IPS-NIHi7 (cell line): ENCODE results near the gene LYZL2.
A peak's percentile ranks its signal among the peaks of the same experiment; 100 is the strongest.
"Not testable (repeated sequence)": the region's sequence is repeated elsewhere in the genome, so short reads cannot be mapped to it uniquely, and the experiment has no call there.

Source experiments
- DNase-seq: peaks from one replicate; pipeline ENCODE4 v3.0.0; 2012; ENCODE audit warnings: mixed read lengths; ENCODE audit errors: extremely low spot score

LYZL2 gene

DNA sequence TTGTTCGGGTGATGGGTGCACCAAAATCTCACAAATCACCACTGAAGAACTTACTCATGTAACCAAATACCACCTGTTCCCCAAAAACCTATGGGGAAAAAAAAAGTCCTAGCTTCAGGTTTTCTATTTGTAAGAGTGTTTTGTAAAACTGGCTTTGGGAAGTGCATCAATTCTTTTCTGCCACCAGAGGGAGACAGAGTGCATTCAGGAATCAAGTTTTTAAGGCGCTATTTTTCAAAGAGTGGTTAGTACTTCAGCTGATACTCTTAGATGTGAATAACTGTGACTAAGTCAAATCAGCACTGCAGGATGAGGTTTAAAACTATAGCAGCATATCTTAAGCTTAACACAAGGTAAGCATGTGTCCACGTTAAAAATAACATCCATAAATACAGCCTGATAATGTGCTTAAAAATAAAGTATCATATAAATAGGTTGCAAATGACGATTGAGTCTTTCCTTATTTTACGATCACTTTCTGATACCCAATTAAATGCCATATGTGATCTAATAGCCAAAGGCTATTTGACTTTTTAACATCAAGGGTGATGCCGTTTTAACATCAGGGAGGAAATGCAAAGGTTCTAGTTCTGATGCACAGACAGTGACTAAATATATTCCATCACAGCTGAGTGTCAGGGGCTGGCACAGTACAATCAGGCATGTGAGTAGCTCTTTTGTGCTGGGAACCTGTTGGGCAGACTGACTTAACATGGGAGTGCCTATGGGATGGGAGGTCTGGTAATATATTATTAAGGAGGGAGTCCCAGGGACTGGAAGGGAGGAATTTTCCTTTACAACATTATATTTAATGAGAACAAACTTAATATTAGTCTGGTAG, 10.6 kb upstream of the LYZL2 start:
- peak; percentile 48 for DNase-seq

DNA sequence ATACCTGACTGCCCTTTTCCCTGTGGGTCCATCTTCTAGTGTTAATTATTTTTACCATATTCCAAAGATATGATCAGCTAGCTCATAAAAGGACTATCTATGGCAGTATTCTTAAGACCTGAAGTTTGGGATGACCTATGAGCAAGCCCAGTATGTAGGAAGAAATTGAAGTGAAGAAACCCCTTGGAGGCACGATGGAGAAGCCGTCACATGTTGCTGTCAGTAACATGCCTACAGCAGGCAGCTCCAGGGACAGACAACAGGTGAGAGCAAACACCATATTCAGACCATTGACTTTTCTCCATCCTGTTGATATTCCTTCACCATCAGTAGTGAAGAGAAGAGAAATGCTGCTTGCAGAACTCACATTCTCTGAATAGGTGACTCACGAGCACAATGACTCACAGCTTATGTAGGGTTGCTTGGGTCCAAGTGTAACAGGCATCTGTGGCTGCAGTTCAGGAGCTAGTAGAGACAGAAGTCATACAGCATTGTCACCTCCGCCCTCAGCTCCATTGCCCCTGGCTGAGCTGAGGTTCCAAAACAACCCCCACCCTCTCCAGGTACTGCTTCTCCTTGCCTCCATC, 8.4 kb upstream of the LYZL2 start:
- peak; percentile 37 for DNase-seq

DNA sequence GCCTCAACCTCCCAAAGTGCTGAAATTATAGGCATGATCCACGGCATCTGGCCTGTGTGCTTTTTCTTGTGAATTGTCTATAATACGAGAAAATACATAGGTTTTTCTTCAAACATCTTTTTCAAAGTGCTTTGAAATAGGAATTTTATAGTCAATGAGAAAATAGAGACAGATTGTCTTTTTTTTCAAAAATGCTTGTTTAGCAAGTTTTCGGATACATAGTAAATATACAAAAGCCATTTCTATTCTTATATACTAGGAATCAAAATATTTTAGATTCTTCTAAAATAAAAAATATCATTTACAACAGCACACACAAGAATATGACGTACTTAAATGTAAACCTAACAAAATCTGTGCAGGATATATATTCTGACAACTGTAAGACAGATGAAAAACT, 1.6 kb upstream of the LYZL2 start:
- no peak for DNase-seq

DNA sequence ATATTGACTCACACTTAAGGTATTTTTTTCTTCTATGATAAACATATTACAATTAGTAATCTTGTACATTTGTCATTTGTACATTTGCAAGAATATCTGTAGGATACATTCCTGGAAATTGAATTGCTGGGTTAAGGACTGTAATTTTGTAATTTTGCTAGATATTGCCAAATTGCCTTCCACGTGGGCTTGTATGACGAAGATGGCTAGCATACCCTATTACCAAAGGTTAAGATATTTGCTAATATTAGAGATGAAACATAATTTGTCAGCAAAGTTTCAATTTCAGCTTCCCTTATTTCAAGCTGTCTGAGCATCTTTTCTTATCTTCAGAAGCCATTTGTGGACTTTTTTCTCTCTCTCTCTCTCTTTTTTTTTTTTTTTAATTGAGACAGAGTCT, 1.0 kb upstream of the LYZL2 start:
- DNase-seq, result no peak

- not testable (repeated sequence) for DNase-seq
Measured at GRCh38 chr10:30628576-30628975, 977 bp downstream of the LYZL2 start.

GRCh38 chr10:30626837-30627236, 2.7 kb downstream of the LYZL2 start:
- DNase-seq, result not testable (repeated sequence)

GRCh38 chr10:30626196-30626595, 3.4 kb downstream of the LYZL2 start:
- not testable (repeated sequence) for DNase-seq

- no peak for DNase-seq
Measured at GRCh38 chr10:30625080-30625479, 4.5 kb downstream of the LYZL2 start.

GRCh38 chr10:30619966-30620365, 9.6 kb downstream of the LYZL2 start:
- no peak for DNase-seq

DNA sequence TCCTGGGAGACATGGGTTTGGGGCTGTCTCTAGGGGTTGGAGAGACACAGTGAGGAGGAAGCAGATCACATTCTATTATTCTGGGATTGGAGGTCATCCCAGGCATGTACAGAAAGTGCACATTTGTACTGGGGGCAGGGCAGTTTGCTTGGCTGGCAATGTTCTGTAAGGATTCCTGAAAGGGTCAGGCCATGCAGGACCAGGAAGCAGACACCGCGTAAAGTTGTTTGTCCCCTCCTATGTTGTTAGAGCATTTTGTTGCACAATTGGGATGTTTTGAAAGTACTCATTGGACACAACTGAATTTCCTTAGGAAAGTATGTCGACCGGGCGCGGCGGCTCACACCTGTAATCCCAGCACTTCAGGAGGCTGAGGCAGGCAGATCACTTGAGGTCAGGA, 12.5 kb downstream of the LYZL2 start:
- DNase-seq, result no peak

- DNase-seq, result not testable (repeated sequence)
Measured at GRCh38 chr10:30611041-30611440, 18.5 kb downstream of the LYZL2 start.

DNA sequence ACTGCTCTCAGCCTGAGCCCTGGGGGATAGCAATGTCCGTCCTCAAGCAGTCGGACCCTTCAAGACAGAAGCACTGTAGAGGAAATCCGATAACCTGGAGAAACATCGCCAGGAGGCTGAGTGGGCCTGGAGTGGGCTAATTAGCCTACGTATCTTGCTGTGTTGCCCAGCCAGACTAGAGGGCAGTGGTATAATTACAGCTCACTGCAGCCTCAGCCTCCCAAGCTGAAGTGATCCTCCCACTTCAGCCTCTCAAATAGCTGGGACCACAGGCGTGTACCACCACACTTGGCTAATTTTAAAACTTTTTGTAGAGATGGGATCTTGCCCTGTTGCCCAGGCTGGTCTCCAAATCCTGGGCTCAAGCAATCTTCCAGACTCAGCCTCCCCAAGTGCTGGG, 21.7 kb downstream of the LYZL2 start:
- DNase-seq, result no peak

DNA sequence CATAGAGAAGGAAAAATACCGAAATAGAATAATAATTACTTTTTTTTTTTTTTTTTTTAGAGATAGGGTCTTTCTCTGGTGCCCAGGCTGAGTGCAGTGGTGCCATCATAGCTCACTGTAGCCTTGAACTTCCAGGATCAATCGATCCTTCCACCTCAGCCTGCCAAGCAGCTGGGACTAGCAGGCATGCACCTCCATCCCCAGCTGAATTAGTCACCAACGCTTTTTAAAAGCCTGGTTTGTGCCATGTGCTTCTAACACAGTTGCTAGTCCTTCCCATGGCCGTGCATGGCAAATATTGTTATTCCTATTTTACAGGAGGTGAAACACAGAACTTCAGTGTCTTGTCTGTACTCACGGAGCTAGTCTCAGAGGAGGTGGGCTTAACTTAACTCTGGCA, 23.2 kb downstream of the LYZL2 start:
- no peak for DNase-seq

GRCh38 chr10:30605341-30606121, 24.0 kb downstream of the LYZL2 start:
- not testable (repeated sequence) for DNase-seq

DNA sequence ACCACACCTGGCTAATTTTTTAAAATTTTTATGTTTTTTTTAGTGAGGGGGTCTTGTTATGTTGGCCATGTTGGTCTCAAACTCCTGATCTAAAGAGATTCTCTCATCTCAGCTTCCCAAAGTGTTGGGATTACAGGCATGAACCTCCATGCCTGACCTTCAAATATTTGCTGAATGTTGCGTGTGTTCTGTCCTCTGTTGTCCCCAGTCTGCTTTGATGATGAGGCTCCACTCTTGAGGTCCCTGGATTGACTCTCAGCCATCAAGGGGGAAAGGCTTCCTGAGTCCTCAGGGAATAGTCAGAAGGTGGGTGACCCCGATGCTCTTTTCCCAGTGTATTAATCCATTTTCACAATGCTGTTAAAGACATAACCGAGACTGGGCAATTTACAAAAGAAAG, 26.0 kb downstream of the LYZL2 start:
- DNase-seq, result no peak

DNA sequence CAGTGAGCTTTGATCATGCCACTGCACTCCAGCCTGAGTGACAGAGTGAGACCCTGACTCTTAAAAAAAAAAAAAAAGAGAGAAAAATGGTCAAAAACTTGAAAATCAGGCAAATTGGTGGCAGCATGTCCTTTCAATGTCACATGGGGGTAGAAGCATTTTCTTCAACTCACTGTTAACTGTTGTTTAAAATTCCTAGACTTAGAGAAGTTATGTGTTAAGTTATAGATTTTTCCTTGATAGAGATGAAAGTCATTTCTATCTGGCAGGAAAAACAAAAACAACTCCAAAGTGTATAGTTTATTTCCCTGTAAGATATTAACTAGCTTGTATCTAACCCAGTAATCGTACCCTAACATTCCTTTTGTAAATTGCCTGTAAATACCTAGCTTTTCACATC, 26.8 kb downstream of the LYZL2 start:
- DNase-seq, result no peak

- DNase-seq, result no peak
Measured at GRCh38 chr10:30600005-30600404, 29.5 kb downstream of the LYZL2 start.

GRCh38 chr10:30598105-30598776, 31.3 kb downstream of the LYZL2 start:
- DNase-seq, result no peak

- not testable (repeated sequence) for DNase-seq
Measured at GRCh38 chr10:30597433-30597824, 32.1 kb downstream of the LYZL2 start.

DNA sequence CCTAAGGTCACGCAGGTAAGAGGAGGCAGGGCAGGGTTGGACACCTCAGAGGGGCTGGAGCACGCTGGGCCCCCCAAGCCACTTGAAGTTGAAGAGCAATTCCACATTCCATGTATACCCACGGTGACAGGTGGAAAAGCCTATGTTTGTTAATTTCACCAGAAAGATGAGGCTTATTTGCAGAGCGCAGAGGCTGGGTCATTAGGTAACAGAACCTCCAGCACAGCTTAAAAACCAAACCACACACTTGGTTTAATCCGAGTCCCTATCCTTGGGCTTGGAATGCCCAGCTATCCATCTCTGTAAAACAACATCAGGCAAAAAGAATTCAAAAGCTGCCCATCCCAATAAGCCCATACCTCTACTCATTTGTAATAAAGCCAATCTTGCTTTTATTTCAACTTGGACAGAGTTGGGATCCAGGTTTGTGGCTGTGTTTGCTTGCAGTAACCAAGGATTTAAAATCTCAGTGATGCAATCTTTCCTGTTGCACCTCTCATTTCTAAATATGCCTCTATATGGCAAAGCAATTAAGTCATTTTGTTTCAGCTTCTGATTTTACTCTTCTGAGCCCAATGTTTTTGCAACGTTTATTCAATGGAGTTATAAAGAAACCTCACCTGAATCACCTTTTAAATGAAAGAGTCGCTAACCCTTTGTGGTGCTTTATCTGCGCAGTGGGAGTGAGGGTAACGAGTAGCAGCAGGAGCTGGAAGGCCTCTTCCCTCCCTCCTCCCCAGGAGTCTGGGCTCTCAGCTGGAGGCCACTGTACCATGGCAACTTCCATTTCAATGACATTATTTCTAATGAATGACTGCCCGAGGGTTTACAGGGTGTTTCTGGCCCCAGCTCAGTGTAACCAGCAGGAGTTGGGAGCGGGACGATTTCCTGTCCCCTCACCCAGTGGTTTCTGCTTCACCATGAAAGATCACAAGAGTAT, 32.8 kb downstream of the LYZL2 start:
- DNase-seq, result peak; percentile 37

DNA sequence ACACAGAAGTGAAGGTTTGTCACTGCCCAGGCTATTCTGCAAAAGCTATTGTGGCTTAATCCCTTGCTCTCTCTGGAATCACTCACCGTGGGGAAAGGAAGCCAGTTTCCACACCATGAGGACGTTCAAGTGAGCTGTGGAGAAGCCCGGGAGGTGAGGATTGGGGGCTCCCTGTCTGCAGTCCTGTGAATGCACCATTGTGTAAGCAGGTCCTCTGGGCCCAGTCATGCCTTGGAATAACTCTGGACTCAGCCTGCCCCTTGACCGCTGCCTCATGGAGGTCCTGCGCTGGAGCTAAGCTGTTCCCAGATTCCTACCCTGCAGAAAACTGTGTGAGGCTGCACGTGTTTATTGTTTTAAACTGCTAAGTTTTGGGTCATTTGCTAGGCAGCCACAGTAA, 33.5 kb downstream of the LYZL2 start:
- DNase-seq, result no peak
